ENCODE measurements around the gene PRR23B.

PRR23B gene

GRCh38 chr3:138972941-138973340, 47.8 kb downstream of the PRR23B start:
- DNase-seq: no peak

- no peak for DNase-seq
Measured at GRCh38 chr3:138971766-138972320, 48.9 kb downstream of the PRR23B start.
